ENCODE data around the gene CHRNA5.

DNA sequence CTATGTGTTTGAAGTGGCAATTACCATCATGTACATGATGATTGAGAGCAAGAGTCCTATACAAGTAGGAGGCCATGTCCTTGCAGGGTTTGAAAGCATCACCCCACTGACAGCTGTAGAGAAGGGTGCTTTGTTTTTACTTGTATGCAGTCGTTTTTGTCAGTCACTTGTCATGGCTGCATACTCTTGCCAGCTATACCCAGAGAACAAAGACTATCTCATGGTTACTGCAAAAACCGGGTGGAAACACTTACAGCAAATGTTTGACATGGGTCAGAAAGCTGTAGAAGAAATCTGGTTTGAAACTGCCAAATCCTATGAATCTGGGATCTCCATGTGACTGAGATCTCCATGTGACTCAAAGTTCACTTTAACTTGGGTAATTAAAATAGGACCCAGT is 32.0 kb upstream of the CHRNA5 start:
- TF ChIP-seq, protein P1, sequence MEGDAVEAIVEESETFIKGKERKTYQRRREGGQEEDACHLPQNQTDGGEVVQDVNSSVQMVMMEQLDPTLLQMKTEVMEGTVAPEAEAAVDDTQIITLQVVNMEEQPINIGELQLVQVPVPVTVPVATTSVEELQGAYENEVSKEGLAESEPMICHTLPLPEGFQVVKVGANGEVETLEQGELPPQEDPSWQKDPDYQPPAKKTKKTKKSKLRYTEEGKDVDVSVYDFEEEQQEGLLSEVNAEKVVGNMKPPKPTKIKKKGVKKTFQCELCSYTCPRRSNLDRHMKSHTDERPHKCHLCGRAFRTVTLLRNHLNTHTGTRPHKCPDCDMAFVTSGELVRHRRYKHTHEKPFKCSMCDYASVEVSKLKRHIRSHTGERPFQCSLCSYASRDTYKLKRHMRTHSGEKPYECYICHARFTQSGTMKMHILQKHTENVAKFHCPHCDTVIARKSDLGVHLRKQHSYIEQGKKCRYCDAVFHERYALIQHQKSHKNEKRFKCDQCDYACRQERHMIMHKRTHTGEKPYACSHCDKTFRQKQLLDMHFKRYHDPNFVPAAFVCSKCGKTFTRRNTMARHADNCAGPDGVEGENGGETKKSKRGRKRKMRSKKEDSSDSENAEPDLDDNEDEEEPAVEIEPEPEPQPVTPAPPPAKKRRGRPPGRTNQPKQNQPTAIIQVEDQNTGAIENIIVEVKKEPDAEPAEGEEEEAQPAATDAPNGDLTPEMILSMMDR (IDR thresholded peaks at IDR 0.05): no peak
- TF ChIP-seq POLR2A (IDR thresholded peaks at IDR 0.05): no peak

Data from adrenal gland (tissue), 5 donors.